Keratinocyte (primary cell): ENCODE measurements around the gene CHRM4. TPM values are rescaled to one million over a fixed set of nuclear protein-coding genes. Genes with fewer than 3 reads are reported as not detected.
"Not testable (repeated sequence)": the region's sequence is repeated elsewhere in the genome, so short reads cannot be mapped to it uniquely, and the experiment has no call there.

ENCODE experiments used
- DNase-seq: peaks from one replicate; pipeline ENCODE4 v3.0.0-alpha.2; 2011; ENCODE audit warnings: low read depth, missing footprints, low spot score
- FAIRE-seq: peaks from 2 replicates; lab custom pipeline; 2011; peaks lifted over from hg19 to GRCh38; lab: Jason Lieb, UNC
- H2AFZ ChIP-seq: 2 replicates; pipeline ENCODE4 v1.6.0; 2012; ENCODE audit warnings: low read length, control low read depth, inconsistent platforms; ENCODE audit not compliant: control insufficient read depth
- H3K27ac ChIP-seq: 2 replicates; pipeline ENCODE4 v1.5.1; 2011; ENCODE audit warnings: low read length; ENCODE audit not compliant: control insufficient read depth, insufficient read depth
- H3K27me3 ChIP-seq: 3 replicates; pipeline ENCODE4 v1.6.0; 2011; ENCODE audit warnings: low read length; ENCODE audit not compliant: control insufficient read depth, insufficient read depth; ENCODE audit errors: extremely low read depth
- H3K36me3 ChIP-seq, 2 experiments: 2 replicates in 1 of 2; 3 replicates in 1 of 2; pipeline ENCODE4 v1.5.1; 2011; ENCODE audit warnings: low read length in 2 of 2, mild to moderate bottlenecking in 1 of 2; ENCODE audit not compliant: control insufficient read depth in 2 of 2, insufficient read depth in 2 of 2; ENCODE audit errors: extremely low read depth in 1 of 2
- H3K4me1 ChIP-seq: 3 replicates; pipeline ENCODE4 v1.5.1; 2011; ENCODE audit warnings: low read length; ENCODE audit not compliant: control insufficient read depth, insufficient read depth; ENCODE audit errors: extremely low read depth
- H3K4me2 ChIP-seq: 3 replicates; pipeline ENCODE4 v1.6.0; 2011; ENCODE audit warnings: low read depth, low read length; ENCODE audit not compliant: control insufficient read depth, insufficient read depth; ENCODE audit errors: extremely low read depth
- H3K4me3 ChIP-seq, 3 experiments: fragments of 200-600 bp in 1 of 3; sonication (generic) in 1 of 3; 2 replicates in 2 of 3; 3 replicates in 1 of 3; pipeline ENCODE4 v1.5.1; 2011 to 2016; ENCODE audit warnings: low read length in 3 of 3, mild to moderate bottlenecking in 3 of 3, control low read depth in 2 of 3, inconsistent platforms in 1 of 3, low read depth in 1 of 3, mixed read lengths in 1 of 3, mixed run types in 1 of 3, moderate library complexity in 1 of 3; ENCODE audit not compliant: control insufficient read depth in 2 of 3, insufficient read depth in 2 of 3; ENCODE audit errors: extremely low read depth in 1 of 3
- H3K79me2 ChIP-seq: 2 replicates; pipeline ENCODE4 v1.6.0; 2012; ENCODE audit warnings: low read length; ENCODE audit not compliant: control insufficient read depth, insufficient read depth
- H3K9ac ChIP-seq: 3 replicates; pipeline ENCODE4 v1.6.0; 2011; ENCODE audit warnings: low read length; ENCODE audit not compliant: control insufficient read depth, insufficient read depth; ENCODE audit errors: extremely low read depth
- H3K9me1 ChIP-seq: 3 replicates; pipeline ENCODE4 v1.6.0; 2011; ENCODE audit warnings: low read length; ENCODE audit not compliant: control insufficient read depth, insufficient read depth; ENCODE audit errors: extremely low read depth
- H3K9me3 ChIP-seq: 2 replicates; pipeline ENCODE4 v1.5.1; 2012; ENCODE audit warnings: low read depth, low read length; ENCODE audit not compliant: control insufficient read depth
- H4K20me1 ChIP-seq: 3 replicates; pipeline ENCODE4 v1.6.0; 2011; ENCODE audit warnings: low read length; ENCODE audit not compliant: control insufficient read depth, insufficient read depth; ENCODE audit errors: extremely low read depth
- CTCF ChIP-seq, 3 experiments: IDR thresholded peaks in 1 of 3; conservative IDR thresholded peaks in 1 of 3; optimal IDR thresholded peaks in 1 of 3; 2 replicates in 2 of 3; 3 replicates in 1 of 3; pipeline versions ENCODE3 to v1.5.1; 2011; ENCODE audit warnings: low read length in 3 of 3, mild to moderate bottlenecking in 3 of 3, moderate library complexity in 2 of 3, control low read depth in 1 of 3, inconsistent platforms in 1 of 3; ENCODE audit not compliant: insufficient read depth in 2 of 3; ENCODE audit errors: extremely low read depth in 1 of 3
- EZH2 ChIP-seq: IDR thresholded peaks from one replicate; pipeline ENCODE4 v1.6.1; 2012; ENCODE audit warnings: inconsistent platforms, mild to moderate bottlenecking, low read length, moderate library complexity
- dilution Hi-C: fragments of 300-500 bp; cut with MboI; formaldehyde crosslinking; loops from one replicate; pipeline ENCODE4 v1.7.0; 2020; ENCODE audit warnings: low sequenced_read_pairs; ENCODE audit not compliant: extremely low pct_ligation_motif_present
- polyA plus RNA-seq, 5 experiments: library from polyadenylated mRNA; depleted of rRNA in 3 of 5; stranded (reverse) in 3 of 5; stranded (forward) in 1 of 5; unstranded in 1 of 5; fragments of >200 nt; gene quantifications; 1 replicate in 1 of 5; 2 replicates in 3 of 5; 3 replicates in 1 of 5; pipeline versions ENCODE4 v1.2.1 to v1.2.3, GENCODE V29; 2011 to 2012; ENCODE audit warnings: missing spikeins in 2 of 5, low read depth in 1 of 5, low replicate concordance in 1 of 5

CHRM4 gene
- polyA plus RNA-seq, 1 donor (not counting 4 experiments of a cell fraction or from before 2014, with no cell fraction given): not detected

- Histone ChIP-seq H3K9ac (no peak overlapping the region), H3K36me3 (peaks cover 33 to 42% of the 10 kb centered on the region in 2 experiments), H3K27ac (no peak overlapping the region), H3K9me3 (no peaks in the 10 kb centered on the region), H3K4me2 (no peak overlapping the region), H4K20me1 (no peaks in the 10 kb centered on the region), H3K27me3 (no peaks in the 10 kb centered on the region), H2AFZ (no peak overlapping the region), H3K4me1 (no peaks in the 10 kb centered on the region), H3K79me2 (no peaks in the 10 kb centered on the region), H3K4me3 (no peak overlapping the region), H3K9me1 (no peaks in the 10 kb centered on the region)
- FAIRE-seq (no peak), DNase-seq (no peak)
- TF ChIP-seq EZH2 (no peak), CTCF (optimal IDR thresholded peaks at IDR 0.05 in 1 of 3, IDR thresholded peaks at IDR 0.05 in 1 of 3, conservative IDR thresholded peaks at IDR 0.05 in 1 of 3; ENCODE audit: extremely low read depth in 1 of 3, insufficient read depth in 2 of 3, low read length in 3 of 3) (no peak)
- dilution Hi-C loops: no loop called here
These were observed 19.5 kb downstream of the CHRM4 start for GRCh38 chr11:46372086-46372485.

GRCh38 chr11:46371262-46371661, 20.3 kb downstream of the CHRM4 start:
- H3K9me3 ChIP-seq, H4K20me1 ChIP-seq, H3K79me2 ChIP-seq, H3K27me3 ChIP-seq, FAIRE-seq, H3K27ac ChIP-seq, dilution Hi-C loops, H2AFZ ChIP-seq, H3K4me2 ChIP-seq, DNase-seq, H3K9me1 ChIP-seq, H3K4me3 ChIP-seq, H3K9ac ChIP-seq, H3K4me1 ChIP-seq: not testable (repeated sequence)
- H3K36me3 ChIP-seq: peaks cover 28 to 41% of the 10 kb centered on the region in 2 experiments

- H3K9ac ChIP-seq: no peak overlapping the region
- FAIRE-seq: no peak
- H3K4me3 ChIP-seq: no peak overlapping the region
- H2AFZ ChIP-seq: no peak overlapping the region
- dilution Hi-C loops: no loop called here
- no peak for DNase-seq
- H3K9me1 ChIP-seq: no peaks in the 10 kb centered on the region
- H3K27me3 ChIP-seq: no peaks in the 10 kb centered on the region
- no peaks in the 10 kb centered on the region for H3K4me1 ChIP-seq
- peaks cover 28 to 32% of the 10 kb centered on the region in 2 experiments for H3K36me3 ChIP-seq
- no peak for TF ChIP-seq CTCF (optimal IDR thresholded peaks at IDR 0.05 in 1 of 3, IDR thresholded peaks at IDR 0.05 in 1 of 3, conservative IDR thresholded peaks at IDR 0.05 in 1 of 3; ENCODE audit: extremely low read depth in 1 of 3, insufficient read depth in 2 of 3, low read length in 3 of 3)
- no peak for TF ChIP-seq EZH2
- H3K27ac ChIP-seq: no peak overlapping the region
- peaks cover 6% of the 10 kb centered on the region for H4K20me1 ChIP-seq
- no peaks in the 10 kb centered on the region for H3K9me3 ChIP-seq
- peaks cover 3% of the 10 kb centered on the region for H3K79me2 ChIP-seq
- H3K4me2 ChIP-seq: no peak overlapping the region
These were observed 21.3 kb downstream of the CHRM4 start for GRCh38 chr11:46370253-46370652.
